ENCODE results near the gene CCNDBP1.
"Not testable (repeated sequence)": the region's sequence is repeated elsewhere in the genome, so short reads cannot be mapped to it uniquely, and the experiment has no call there.

CCNDBP1 gene

GRCh38 chr15:43215961-43216360, 30.8 kb downstream of the CCNDBP1 start:
- DNase-seq (ENCODE audit: low read depth, low spot score) = no peak

GRCh38 chr15:43218908-43219706, 33.9 kb downstream of the CCNDBP1 start:
- DNase-seq (ENCODE audit: low read depth, low spot score) = no peak

GRCh38 chr15:43219929-43220928, 35.0 kb downstream of the CCNDBP1 start:
- DNase-seq (ENCODE audit: low read depth, low spot score) = no peak

- DNase-seq (ENCODE audit: low read depth, low spot score) = no peak
Observed at GRCh38 chr15:43220991-43221403, 35.8 kb downstream of the CCNDBP1 start, which contains the start of gene EPB42. EPB42 (minus strand) TSS chr15:43221018; CDS start chr15:43220825, 193 bp downstream.

- no peak for DNase-seq (ENCODE audit: low read depth, low spot score)
Observed at GRCh38 chr15:43221422-43221821, 36.2 kb downstream of the CCNDBP1 start.

- DNase-seq (ENCODE audit: low read depth, low spot score) = no peak
Observed at GRCh38 chr15:43225201-43225949, 40.2 kb downstream of the CCNDBP1 start.

GRCh38 chr15:43225950-43226255, 40.7 kb downstream of the CCNDBP1 start:
- not testable (repeated sequence) for DNase-seq (ENCODE audit: low read depth, low spot score)

- no peak for DNase-seq (ENCODE audit: low read depth, low spot score)
Observed at GRCh38 chr15:43226436-43227305, 41.5 kb downstream of the CCNDBP1 start.

GRCh38 chr15:43229977-43230376, 44.8 kb downstream of the CCNDBP1 start:
- DNase-seq (ENCODE audit: low read depth, low spot score) = no peak

- DNase-seq (ENCODE audit: low read depth, low spot score) = no peak
Observed at GRCh38 chr15:43230640-43231115, 45.5 kb downstream of the CCNDBP1 start.

GRCh38 chr15:43232289-43232874, 47.2 kb downstream of the CCNDBP1 start:
- DNase-seq (ENCODE audit: low read depth, low spot score) = no peak

- DNase-seq (ENCODE audit: low read depth, low spot score) = no peak
Observed at GRCh38 chr15:43235536-43235935, 50.3 kb downstream of the CCNDBP1 start.

GRCh38 chr15:43237842-43238470, 52.8 kb downstream of the CCNDBP1 start:
- no peak for DNase-seq (ENCODE audit: low read depth, low spot score)

- DNase-seq (ENCODE audit: low read depth, low spot score) = no peak
Observed at GRCh38 chr15:43238671-43239131, 53.5 kb downstream of the CCNDBP1 start.

GRCh38 chr15:43239732-43240491, 54.7 kb downstream of the CCNDBP1 start:
- DNase-seq (ENCODE audit: low read depth, low spot score) = no peak

- no peak for DNase-seq (ENCODE audit: low read depth, low spot score)
Observed at GRCh38 chr15:43241100-43241499, 55.9 kb downstream of the CCNDBP1 start.

- no peak for DNase-seq (ENCODE audit: low read depth, low spot score)
Observed at GRCh38 chr15:43242616-43243015, 57.4 kb downstream of the CCNDBP1 start.

- no peak for DNase-seq (ENCODE audit: low read depth, low spot score)
Observed at GRCh38 chr15:43243020-43243645, 57.9 kb downstream of the CCNDBP1 start.
